Activated CD4-positive, alpha-beta T cell treated with anti-CD3 and anti-CD28 coated beads, Interleukin-2, amount 50 U/mL, for 16 hours (primary cell): ENCODE results near the gene OR6C65.
"Not testable (repeated sequence)": the region's sequence is repeated elsewhere in the genome, so short reads cannot be mapped to it uniquely, and the experiment has no call there.

ENCODE experiments used
- DNase-seq: peaks from one replicate; pipeline ENCODE4 v3.0.0-alpha.2; 2020

The OR6C65 gene

GRCh38 chr12:55400229-55400628 lies at the start of gene OR6C65:
Gene OR6C65 (plus strand): TSS chr12:55400529. CDS start chr12:55400529, 0 bp downstream.
- DNase-seq: no peak

- DNase-seq: not testable (repeated sequence)
Observed at GRCh38 chr12:55355338-55355737, 45.0 kb upstream of the OR6C65 start.

- DNase-seq: no peak
Observed at GRCh38 chr12:55362675-55363074, 37.7 kb upstream of the OR6C65 start, which contains the start of gene OR6C75. Gene OR6C75 (plus strand): TSS chr12:55362975. CDS start chr12:55365111, 2,136 bp downstream.

- no peak for DNase-seq
Observed at GRCh38 chr12:55365086-55365485, 35.2 kb upstream of the OR6C65 start.

GRCh38 chr12:55372521-55372920 lies 27.8 kb upstream of the OR6C65 start:
- DNase-seq: no peak

- DNase-seq: no peak
Observed at GRCh38 chr12:55385891-55386290, 14.4 kb upstream of the OR6C65 start.

GRCh38 chr12:55392032-55392795 lies 8.1 kb upstream of the OR6C65 start:
- DNase-seq: no peak

GRCh38 chr12:55396326-55396725 lies 4.0 kb upstream of the OR6C65 start:
- no peak for DNase-seq

- DNase-seq: no peak
Observed at GRCh38 chr12:55407866-55408265, 7.5 kb downstream of the OR6C65 start.

GRCh38 chr12:55409133-55409532 lies 8.8 kb downstream of the OR6C65 start:
- DNase-seq: not testable (repeated sequence)

GRCh38 chr12:55412138-55412537 lies 11.8 kb downstream of the OR6C65 start:
- not testable (repeated sequence) for DNase-seq

- not testable (repeated sequence) for DNase-seq
Observed at GRCh38 chr12:55413498-55414388, 13.4 kb downstream of the OR6C65 start.

- DNase-seq: not testable (repeated sequence)
Observed at GRCh38 chr12:55414396-55414823, 14.1 kb downstream of the OR6C65 start.

- DNase-seq: not testable (repeated sequence)
Observed at GRCh38 chr12:55414889-55415288, 14.6 kb downstream of the OR6C65 start.

GRCh38 chr12:55416961-55417360 lies 16.6 kb downstream of the OR6C65 start:
- DNase-seq: no peak

GRCh38 chr12:55420307-55420962 lies 20.1 kb downstream of the OR6C65 start:
- DNase-seq: no peak

- DNase-seq: no peak
Observed at GRCh38 chr12:55425954-55426353, 25.6 kb downstream of the OR6C65 start, which contains the start of gene OR6C76. Gene OR6C76 (plus strand): TSS chr12:55426254. CDS start chr12:55426254, 0 bp downstream.

GRCh38 chr12:55428331-55429243 lies 28.3 kb downstream of the OR6C65 start:
- DNase-seq: no peak

- not testable (repeated sequence) for DNase-seq
Observed at GRCh38 chr12:55441233-55441632, 40.9 kb downstream of the OR6C65 start.

GRCh38 chr12:55443776-55444175 lies 43.4 kb downstream of the OR6C65 start, which contains the start of gene OR6C2:
Gene OR6C2 (plus strand): TSS chr12:55444076. CDS start chr12:55452214, 8,138 bp downstream.
- DNase-seq: no peak

GRCh38 chr12:55445357-55445756 lies 45.0 kb downstream of the OR6C65 start:
- no peak for DNase-seq

- DNase-seq: no peak
Observed at GRCh38 chr12:55446326-55446725, 46.0 kb downstream of the OR6C65 start.
